ENCODE results near the gene LDB2.

GRCh38 chr4:16687011-16687410 is 211.4 kb downstream of the LDB2 start:
- no peak for TF ChIP-seq POLR2A (IDR thresholded peaks at IDR 0.05)
- TF ChIP-seq CTCF (IDR thresholded peaks at IDR 0.05) = no peak

All from heart left ventricle (tissue), 13 donors.